NT2/D1 (cell line): ENCODE data around the gene OPALIN.

Experiments used
- DNase-seq: peaks from one replicate; pipeline ENCODE4 v3.0.0-alpha.2; 2011; ENCODE audit warnings: low read depth, low spot score
- H3K27me3 ChIP-seq: 2 replicates; pipeline ENCODE4 v1.6.0; 2011; ENCODE audit warnings: mild to moderate bottlenecking; ENCODE audit not compliant: insufficient read length, insufficient read depth
- H3K36me3 ChIP-seq: 2 replicates; pipeline ENCODE4 v1.6.1; 2011; ENCODE audit warnings: mild to moderate bottlenecking, low read length, mixed read lengths; ENCODE audit not compliant: insufficient read depth, insufficient read length
- H3K4me1 ChIP-seq: 2 replicates; pipeline ENCODE4 v1.5.1; 2011; ENCODE audit not compliant: insufficient read depth, insufficient read length
- H3K4me3 ChIP-seq: 2 replicates; pipeline ENCODE4 v1.5.1; 2011; ENCODE audit warnings: low read depth; ENCODE audit not compliant: insufficient read length
- H3K9ac ChIP-seq: 2 replicates; pipeline ENCODE4 v1.6.0; 2011; ENCODE audit warnings: low read depth; ENCODE audit not compliant: insufficient read length
- H3K9me3 ChIP-seq: 2 replicates; pipeline ENCODE4 v1.5.1; 2011; ENCODE audit warnings: mild to moderate bottlenecking, low read length; ENCODE audit not compliant: insufficient read depth
- SUZ12 ChIP-seq: IDR thresholded peaks from 2 replicates; pipeline ENCODE4 v1.6.1; 2011; ENCODE audit not compliant: insufficient read length, insufficient read depth; ENCODE audit errors: extremely low read depth
- YY1 ChIP-seq: IDR thresholded peaks from 2 replicates; pipeline ENCODE4 v1.6.1; 2011; ENCODE audit not compliant: insufficient read length, insufficient read depth
- ZNF274 ChIP-seq: IDR thresholded peaks from 2 replicates; pipeline ENCODE4 v1.6.1; 2011; ENCODE audit warnings: mild to moderate bottlenecking, low read depth, low read length

Gene OPALIN

GRCh38 chr10:96322275-96322674 lies 36.5 kb downstream of the OPALIN start:
- no peak overlapping the region for H3K9ac ChIP-seq

GRCh38 chr10:96321822-96322221 lies 37.0 kb downstream of the OPALIN start:
- 0 out of 2 replicates have a peak, but pooled peaks cover 4% of the 10 kb centered on the region for H3K9me3 ChIP-seq
- H3K4me3 ChIP-seq = no peak overlapping the region
- H3K27me3 ChIP-seq = no peaks in the 10 kb centered on the region
- no peak for DNase-seq
- no peaks in the 10 kb centered on the region for H3K36me3 ChIP-seq
- H3K4me1 ChIP-seq = no peaks in the 10 kb centered on the region
- H3K9ac ChIP-seq = no peak overlapping the region
- TF ChIP-seq SUZ12 (no peak), YY1 (no peak), ZNF274 (no peak)

More at GRCh38 chr10:96322275-96322674, 36.5 kb downstream of the OPALIN start:
- Histone ChIP-seq H3K9me3 (0 out of 2 replicates have a peak, but pooled peaks cover 4% of the 10 kb centered on the region), H3K4me1 (no peaks in the 10 kb centered on the region), H3K36me3 (no peaks in the 10 kb centered on the region), H3K27me3 (no peaks in the 10 kb centered on the region), H3K4me3 (no peak overlapping the region)
- TF ChIP-seq YY1 (no peak), SUZ12 (no peak), ZNF274 (no peak)
- no peak for DNase-seq

GRCh38 chr10:96319754-96320474 lies 38.9 kb downstream of the OPALIN start:
- Histone ChIP-seq H3K9me3 (0 out of 2 replicates have a peak, but pooled peaks cover 4% of the 10 kb centered on the region), H3K36me3 (no peaks in the 10 kb centered on the region), H3K9ac (no peak overlapping the region), H3K27me3 (no peaks in the 10 kb centered on the region), H3K4me1 (no peaks in the 10 kb centered on the region), H3K4me3 (no peak overlapping the region)
- DNase-seq = no peak
- no peak for TF ChIP-seq YY1
- no peak for TF ChIP-seq ZNF274
- no peak for TF ChIP-seq SUZ12

GRCh38 chr10:96317067-96317833 lies 41.6 kb downstream of the OPALIN start:
- no peak for TF ChIP-seq SUZ12
- no peak for TF ChIP-seq ZNF274
- TF ChIP-seq YY1 = no peak
- no peak for DNase-seq
- Histone ChIP-seq H3K36me3 (no peaks in the 10 kb centered on the region), H3K4me3 (no peak overlapping the region), H3K4me1 (no peaks in the 10 kb centered on the region), H3K27me3 (no peaks in the 10 kb centered on the region), H3K9me3 (0 out of 2 replicates have a peak, but pooled peaks cover 4% of the 10 kb centered on the region), H3K9ac (no peak overlapping the region)

GRCh38 chr10:96313344-96313743 lies 45.5 kb downstream of the OPALIN start:
- Histone ChIP-seq H3K36me3 (no peaks in the 10 kb centered on the region), H3K4me1 (peaks cover under 1% of the 10 kb centered on the region), H3K27me3 (no peaks in the 10 kb centered on the region), H3K9me3 (no peaks in the 10 kb centered on the region), H3K9ac (no peak overlapping the region), H3K4me3 (no peak overlapping the region)
- DNase-seq = no peak
- TF ChIP-seq YY1 (no peak), ZNF274 (no peak), SUZ12 (no peak)

GRCh38 chr10:96311180-96311715 lies 47.6 kb downstream of the OPALIN start:
- no peak for DNase-seq
- Histone ChIP-seq H3K4me3 (no peak overlapping the region), H3K9ac (no peak overlapping the region), H3K4me1 (peaks cover 5% of the 10 kb centered on the region), H3K9me3 (no peaks in the 10 kb centered on the region), H3K27me3 (no peaks in the 10 kb centered on the region), H3K36me3 (no peaks in the 10 kb centered on the region)
- TF ChIP-seq SUZ12 = no peak
- TF ChIP-seq ZNF274 = no peak
- TF ChIP-seq YY1 = no peak

- Histone ChIP-seq H3K9me3 (no peaks in the 10 kb centered on the region), H3K27me3 (no peaks in the 10 kb centered on the region), H3K36me3 (no peaks in the 10 kb centered on the region), H3K4me3 (no peak overlapping the region), H3K4me1 (peaks cover 5% of the 10 kb centered on the region), H3K9ac (peak overlapping the region; percentile 51)
- DNase-seq = no peak
- TF ChIP-seq YY1 (no peak), ZNF274 (no peak), SUZ12 (no peak)
These were observed 48.5 kb downstream of the OPALIN start for GRCh38 chr10:96310321-96310669.
